IPS-NIHi7 (cell line): ENCODE data around the gene KCNIP1.

Source experiments
- DNase-seq: peaks from one replicate; pipeline ENCODE4 v3.0.0; 2012; ENCODE audit warnings: mixed read lengths; ENCODE audit errors: extremely low spot score

KCNIP1 gene

GRCh38 chr5:170781946-170782345 is 278.1 kb downstream of the KCNIP1 start:
- no peak for DNase-seq

DNA sequence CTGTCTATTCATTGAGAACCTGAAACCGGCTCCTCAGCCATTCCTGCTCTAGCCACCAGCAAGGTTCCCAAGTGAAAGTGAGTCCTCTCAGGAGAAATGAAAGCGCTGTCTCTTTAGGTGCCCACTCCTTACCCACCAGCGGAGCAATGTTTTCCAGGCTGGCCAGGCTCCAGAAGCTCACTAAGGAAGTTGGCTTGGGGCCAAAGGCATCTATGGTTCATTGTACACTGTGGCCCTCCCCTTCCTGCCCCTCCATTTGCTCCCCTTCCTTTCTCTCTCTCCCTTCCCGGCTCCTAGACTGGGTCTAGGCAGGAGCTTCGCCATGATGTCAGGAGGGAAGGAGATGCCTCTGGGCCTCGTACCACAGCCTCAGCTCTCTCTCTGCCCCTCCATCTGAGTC is 278.6 kb downstream of the KCNIP1 start:
- no peak for DNase-seq

DNA sequence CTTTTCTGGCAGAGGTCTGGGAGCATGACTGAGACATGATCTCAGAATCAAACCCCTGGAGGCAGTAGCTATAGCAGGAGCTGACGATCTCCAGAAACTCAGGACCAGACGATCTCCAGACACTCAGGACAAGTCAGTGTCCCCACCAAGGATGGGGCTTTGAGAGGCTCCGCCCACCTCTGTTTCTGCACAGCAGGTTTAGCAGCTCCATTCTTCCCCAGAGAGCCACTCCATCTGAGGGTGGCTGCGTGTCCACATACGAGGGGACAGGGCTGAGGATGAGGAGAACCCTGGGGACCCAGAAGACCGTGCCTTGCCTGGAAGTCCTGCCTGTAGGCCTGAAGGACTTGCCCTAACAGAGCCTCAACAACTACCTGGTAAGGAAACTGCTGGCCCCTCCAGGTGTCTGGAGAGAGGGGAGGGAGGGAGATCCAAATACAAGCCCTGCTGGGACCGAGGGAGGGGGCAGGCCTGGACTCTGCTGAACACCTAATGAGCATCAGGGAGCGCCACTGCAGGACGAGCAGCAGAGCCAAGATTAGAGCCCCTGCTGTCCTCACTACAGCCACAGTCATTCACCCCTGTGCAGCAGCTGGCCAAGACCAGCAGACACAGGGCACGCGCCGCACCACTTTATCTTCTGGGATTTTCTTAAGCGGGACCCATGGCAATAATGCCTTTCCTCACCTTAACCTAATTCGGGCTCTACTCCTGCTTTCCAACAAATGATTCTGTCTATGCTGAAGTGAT is 279.9 kb downstream of the KCNIP1 start, which contains the start of gene GABRP:
Gene GABRP, plus strand, starts transcription at position 228 of the 750 bp plus-strand sequence. CDS start 4,891 bp downstream, outside the sequence.
- no peak for DNase-seq

GRCh38 chr5:170785416-170785815 is 281.6 kb downstream of the KCNIP1 start:
- no peak for DNase-seq
